Sigmoid colon (tissue), 4 donors: Measurements from ENCODE around the gene SNX19.

Experiments used
- POLR2AphosphoS5 ChIP-seq, 4 donors: sonication (generic); formaldehyde crosslinking; IDR thresholded peaks; one replicate each; pipeline ENCODE4 v1.6.1; 2017; ENCODE audit warnings: antibody characterized with exemption in 4 of 4
- TF ChIP-seq, protein P1 (sequence below), 4 experiments: fragments of 450-650 bp in 3 of 4; fragments of 200-600 bp in 1 of 4; IDR thresholded peaks; one replicate each; pipeline ENCODE4 v1.5.1; 2016 to 2019; ENCODE audit warnings: antibody characterized with exemption in 4 of 4, mild to moderate bottlenecking in 3 of 4, moderate library complexity in 2 of 4

DNA sequence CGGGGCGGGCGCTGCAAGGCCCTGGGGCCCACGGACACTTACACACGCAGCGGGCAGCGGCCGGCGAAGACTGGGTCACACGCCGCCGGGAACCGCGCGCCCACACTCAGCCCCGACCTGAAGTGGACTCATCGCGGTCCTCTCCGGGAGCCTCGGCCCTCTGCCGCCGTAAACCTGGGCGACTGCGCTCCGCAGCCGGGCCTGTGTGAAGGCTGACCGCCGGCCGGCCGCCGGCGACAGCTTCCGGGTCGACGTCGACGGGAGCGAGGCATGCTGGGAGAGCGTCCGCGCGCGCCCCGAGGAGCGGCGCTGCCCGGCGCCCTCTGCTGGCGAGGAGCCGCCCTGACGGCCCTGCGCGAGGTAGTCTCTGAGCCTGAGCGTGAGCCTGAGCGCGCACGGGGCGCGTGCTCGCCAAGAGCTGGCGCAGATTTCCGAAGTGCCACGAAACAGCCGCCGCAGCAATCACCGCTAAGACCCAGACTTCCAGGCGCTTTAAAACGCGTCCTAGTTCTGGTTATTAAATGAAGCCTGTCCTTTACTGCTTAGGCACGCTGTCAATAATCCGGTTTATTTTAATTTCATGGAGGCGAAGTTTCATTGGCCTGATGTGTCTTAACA is at the start of gene SNX19:
- TF ChIP-seq, protein P1, sequence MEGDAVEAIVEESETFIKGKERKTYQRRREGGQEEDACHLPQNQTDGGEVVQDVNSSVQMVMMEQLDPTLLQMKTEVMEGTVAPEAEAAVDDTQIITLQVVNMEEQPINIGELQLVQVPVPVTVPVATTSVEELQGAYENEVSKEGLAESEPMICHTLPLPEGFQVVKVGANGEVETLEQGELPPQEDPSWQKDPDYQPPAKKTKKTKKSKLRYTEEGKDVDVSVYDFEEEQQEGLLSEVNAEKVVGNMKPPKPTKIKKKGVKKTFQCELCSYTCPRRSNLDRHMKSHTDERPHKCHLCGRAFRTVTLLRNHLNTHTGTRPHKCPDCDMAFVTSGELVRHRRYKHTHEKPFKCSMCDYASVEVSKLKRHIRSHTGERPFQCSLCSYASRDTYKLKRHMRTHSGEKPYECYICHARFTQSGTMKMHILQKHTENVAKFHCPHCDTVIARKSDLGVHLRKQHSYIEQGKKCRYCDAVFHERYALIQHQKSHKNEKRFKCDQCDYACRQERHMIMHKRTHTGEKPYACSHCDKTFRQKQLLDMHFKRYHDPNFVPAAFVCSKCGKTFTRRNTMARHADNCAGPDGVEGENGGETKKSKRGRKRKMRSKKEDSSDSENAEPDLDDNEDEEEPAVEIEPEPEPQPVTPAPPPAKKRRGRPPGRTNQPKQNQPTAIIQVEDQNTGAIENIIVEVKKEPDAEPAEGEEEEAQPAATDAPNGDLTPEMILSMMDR (IDR thresholded peaks at IDR 0.05), result peak; percentile 66 to 89 (median 83)
- TF ChIP-seq POLR2AphosphoS5 (IDR thresholded peaks at IDR 0.05), result peak; percentile 97 to 99 (median 98)
